Astrocyte of the cerebellum (primary cell): ENCODE results near the gene GCA.

ENCODE experiments used
- DNase-seq: peaks from one replicate; pipeline ENCODE4 v3.0.0-alpha.2; 2011; ENCODE audit warnings: low read depth
- H3K4me3 ChIP-seq: 2 replicates; pipeline ENCODE4 v1.5.1; 2011; ENCODE audit warnings: mild to moderate bottlenecking, low read depth, low read length, moderate library complexity
- CTCF ChIP-seq: IDR thresholded peaks from 2 replicates; pipeline ENCODE4 v1.5.1; 2012; ENCODE audit warnings: low read length, low read depth, moderate library complexity, mild to moderate bottlenecking; ENCODE audit errors: missing control alignments
- in situ Hi-C: cut with HindIII; loops from 2 replicates; pipeline ENCODE4 v1.10.0; 2017; ENCODE audit warnings: low sequenced_read_pairs

Gene GCA

GRCh38 chr2:162316590-162316989 lies 27.3 kb upstream of the GCA start:
- no peak for TF ChIP-seq CTCF
- H3K4me3 ChIP-seq = no peak overlapping the region
- DNase-seq = no peak
- in situ Hi-C loops = no loop called here

DNA sequence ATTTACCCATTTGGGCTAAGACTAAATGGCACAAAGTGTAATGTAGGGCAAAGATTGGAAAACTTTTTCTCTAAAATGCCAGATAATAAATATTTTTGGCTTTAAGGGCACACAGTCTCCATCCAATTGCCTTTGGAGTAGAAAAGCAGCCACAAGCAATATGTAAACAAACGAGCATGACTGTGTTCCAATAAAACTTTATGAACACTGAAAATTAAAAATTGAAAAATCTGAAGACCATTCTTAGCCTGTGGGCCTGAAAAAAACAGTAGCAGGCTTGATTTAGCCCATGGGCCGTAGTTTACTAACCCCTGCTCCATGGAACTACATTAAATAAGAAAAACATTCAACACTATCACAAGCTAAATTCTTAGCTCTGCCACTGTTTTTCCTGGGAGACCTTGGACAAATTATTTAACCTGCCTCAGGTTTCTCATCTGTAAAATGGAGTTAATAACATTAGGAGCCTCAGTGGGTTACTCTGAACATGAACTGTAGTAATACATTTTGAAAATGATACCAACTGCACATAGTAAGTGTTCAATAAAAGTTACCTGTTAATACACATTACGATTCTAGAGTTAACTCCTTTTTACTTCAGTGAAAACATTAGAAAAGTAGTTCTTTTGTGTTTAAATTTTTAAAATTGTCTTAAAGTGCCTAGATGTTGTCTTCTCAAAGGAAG lies 26.7 kb upstream of the GCA start:
- no peak for TF ChIP-seq CTCF
- DNase-seq = no peak
- no peak overlapping the region for H3K4me3 ChIP-seq
- in situ Hi-C loops = no loop called here

- no peak for DNase-seq
- TF ChIP-seq CTCF = no peak
- in situ Hi-C loops = no loop called here
- peak overlapping the region; percentile 51 for H3K4me3 ChIP-seq
Observed at GRCh38 chr2:162317861-162318327, 26.0 kb upstream of the GCA start.

GRCh38 chr2:162318328-162319180 lies 25.4 kb upstream of the GCA start, which contains the start of gene IFIH1:
Gene IFIH1 (minus strand): TSS chr2:162318684. CDS start chr2:162318307, 377 bp downstream.
- peak; percentile 57 for TF ChIP-seq CTCF
- DNase-seq = peak; percentile 85
- peak within 1 kb of the TSS; percentile 51 for H3K4me3 ChIP-seq
- in situ Hi-C loops = no loop called here

- in situ Hi-C loops = no loop called here
- no peak for DNase-seq
- no peak overlapping the region for H3K4me3 ChIP-seq
- no peak for TF ChIP-seq CTCF
Observed at GRCh38 chr2:162320864-162321517, 22.9 kb upstream of the GCA start.

DNA sequence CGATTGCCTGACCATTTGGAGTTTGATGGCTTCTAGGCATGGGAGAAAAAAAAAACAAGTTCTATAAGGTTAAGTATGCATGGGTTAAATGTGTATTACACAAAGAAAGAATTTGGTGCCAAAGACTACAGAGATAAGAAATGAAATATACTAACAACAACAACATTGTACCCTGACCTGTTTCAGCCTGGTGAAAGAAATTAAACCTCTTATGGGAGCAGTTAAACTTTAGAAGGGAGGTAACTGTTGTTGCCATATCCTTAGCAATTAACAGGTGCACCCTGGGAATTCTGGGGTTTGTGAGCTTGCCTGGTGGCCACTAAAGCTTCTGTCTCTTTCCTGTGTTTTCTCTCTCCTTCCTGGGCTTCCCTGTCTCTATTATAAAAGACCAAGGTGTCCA lies 19.0 kb upstream of the GCA start:
- no peak for TF ChIP-seq CTCF
- no peak overlapping the region for H3K4me3 ChIP-seq
- in situ Hi-C loops = no loop called here
- DNase-seq = no peak
